Esophagus muscularis mucosa (tissue), 4 donors: ENCODE data around the gene GNB1. TPM values are rescaled to one million over a fixed set of nuclear protein-coding genes. Genes with fewer than 3 reads are reported as not detected.

ENCODE experiments used
- DNase-seq: peaks from one replicate; pipeline ENCODE4 v3.0.0-alpha.2; 2017; ENCODE audit errors: extremely low spot score
- H3K27ac ChIP-seq, 4 donors: fragments of 200-600 bp; sonication (generic); replicated peaks in 1 of 4; 1 replicate in 3 of 4; 2 replicates in 1 of 4; pipeline ENCODE4 v1.5.1; 2016 to 2019; ENCODE audit warnings: mild to moderate bottlenecking in 1 of 4
- H3K27me3 ChIP-seq, 4 donors: fragments of 200-600 bp; sonication (generic); one replicate each; pipeline versions ENCODE4 v1.5.1 to v1.6.0; 2016 to 2019
- H3K36me3 ChIP-seq, 4 donors: fragments of 200-600 bp; sonication (generic); one replicate each; pipeline ENCODE4 v1.5.1; 2016 to 2019
- H3K4me1 ChIP-seq, 4 donors: fragments of 200-600 bp; sonication (generic); one replicate each; pipeline ENCODE4 v1.5.1; 2016 to 2019
- H3K4me3 ChIP-seq, 4 donors: fragments of 200-600 bp; sonication (generic); 1 replicate in 2 of 4; 2 replicates in 2 of 4; pipeline ENCODE4 v1.5.1; 2016 to 2019; ENCODE audit warnings: mild to moderate bottlenecking in 4 of 4, moderate library complexity in 1 of 4
- H3K9me3 ChIP-seq, 4 donors: fragments of 200-600 bp; sonication (generic); 1 replicate in 3 of 4; 2 replicates in 1 of 4; pipeline ENCODE4 v1.5.1; 2016 to 2019
- CTCF ChIP-seq, 3 experiments: fragments of 200-600 bp in 2 of 3; fragments of 450-650 bp in 1 of 3; sonication (generic) in 2 of 3; IDR thresholded peaks; one replicate each; pipeline ENCODE4 v1.5.1; 2017 to 2019; ENCODE audit warnings: antibody characterized with exemption in 3 of 3, mild to moderate bottlenecking in 2 of 3, moderate library complexity in 1 of 3
- EP300 ChIP-seq: sonication (generic); formaldehyde crosslinking; IDR thresholded peaks from one replicate; pipeline ENCODE4 v1.6.1; 2017; ENCODE audit warnings: antibody characterized with exemption
- POLR2A ChIP-seq: fragments of 450-650 bp; IDR thresholded peaks from one replicate; pipeline ENCODE4 v1.6.1; 2017; ENCODE audit warnings: antibody characterized with exemption, moderate library complexity, mild to moderate bottlenecking, low read depth
- POLR2AphosphoS5 ChIP-seq, 2 donors: sonication (generic); formaldehyde crosslinking; IDR thresholded peaks; one replicate each; pipeline ENCODE4 v1.6.1; 2017; ENCODE audit warnings: antibody characterized with exemption in 2 of 2
- WGBS: methylation state at CpG from one replicate; pipeline ENCODE4 v1.1.5; 2018; 5-methylcytosine and 5-hydroxymethylcytosine counted together
- intact Hi-C: fragments of 100-400 bp; cut with DNase I; formaldehyde crosslinking; loops from one replicate; pipeline ENCODE4 v1.15.1; 2023
- total RNA-seq, 4 donors: library from RNA; depleted of rRNA; stranded (reverse); fragments of >200 nt; gene quantifications; one replicate each; pipeline versions ENCODE4 v1.1.0 to v1.2.1, GENCODE V29; 2016

Gene GNB1
- total RNA-seq, 4 donors from 2014 or later: 124 to 166 (median 161) TPM

GRCh38 chr1:1755852-1756251 lies 135.0 kb downstream of the GNB1 start:
- 92% methylated on average over 9 of the region's 15 CpGs for WGBS
- Histone ChIP-seq H3K9me3 (no peaks in the 10 kb centered on the region), H3K27me3 (no peaks in the 10 kb centered on the region), H3K4me1 (peaks cover 4 to 21% (median 18%) of the 10 kb centered on the region in 4 donors), H3K27ac (no peak overlapping the region), H3K4me3 (no peak overlapping the region), H3K36me3 (peaks cover 59 to 89% (median 86%) of the 10 kb centered on the region in 4 donors)
- TF ChIP-seq EP300 (no peak), POLR2AphosphoS5 (IDR thresholded peaks at IDR 0.05) (no peak), POLR2A (no peak), CTCF (IDR thresholded peaks at IDR 0.05) (no peak)
- intact Hi-C loops: no loop called here
- no peak for DNase-seq

GRCh38 chr1:1755426-1755825 lies 135.5 kb downstream of the GNB1 start:
- Histone ChIP-seq H3K4me3 (no peak overlapping the region), H3K27ac (no peak overlapping the region), H3K27me3 (no peaks in the 10 kb centered on the region), H3K36me3 (peaks cover 55 to 85% (median 82%) of the 10 kb centered on the region in 4 donors), H3K9me3 (no peaks in the 10 kb centered on the region), H3K4me1 (peaks cover 4 to 21% (median 18%) of the 10 kb centered on the region in 4 donors)
- intact Hi-C loops: no loop called here
- DNase-seq: no peak
- TF ChIP-seq POLR2AphosphoS5 (IDR thresholded peaks at IDR 0.05): no peak
- no peak for TF ChIP-seq CTCF (IDR thresholded peaks at IDR 0.05)
- TF ChIP-seq POLR2A: no peak
- no peak for TF ChIP-seq EP300
- 91% methylated on average over 12 of the region's 19 CpGs for WGBS

- no peaks in the 10 kb centered on the region for H3K9me3 ChIP-seq
- no peak overlapping the region for H3K27ac ChIP-seq
- no peak overlapping the region for H3K4me3 ChIP-seq
- no peaks in the 10 kb centered on the region for H3K27me3 ChIP-seq
- 90% methylated on average over 15 of the region's 49 CpGs for WGBS
- DNase-seq: no peak
- intact Hi-C loops: no loop called here
- TF ChIP-seq CTCF (IDR thresholded peaks at IDR 0.05) (no peak), POLR2A (no peak), POLR2AphosphoS5 (IDR thresholded peaks at IDR 0.05) (no peak), EP300 (no peak)
- peaks cover 0 to 16% (median 13%) of the 10 kb centered on the region in 4 donors for H3K4me1 ChIP-seq
- H3K36me3 ChIP-seq: peaks cover 46 to 73% (median 70%) of the 10 kb centered on the region in 4 donors
Measured at GRCh38 chr1:1754051-1754815, 136.7 kb downstream of the GNB1 start.

GRCh38 chr1:1753607-1754005 lies 137.3 kb downstream of the GNB1 start:
- WGBS: 91% methylated on average over 7 of the region's 16 CpGs
- TF ChIP-seq POLR2AphosphoS5 (IDR thresholded peaks at IDR 0.05): no peak
- TF ChIP-seq POLR2A: no peak
- no peak for TF ChIP-seq EP300
- TF ChIP-seq CTCF (IDR thresholded peaks at IDR 0.05): no peak
- H3K4me3 ChIP-seq: no peak overlapping the region
- no peaks in the 10 kb centered on the region for H3K9me3 ChIP-seq
- no peaks in the 10 kb centered on the region for H3K27me3 ChIP-seq
- H3K27ac ChIP-seq: no peak overlapping the region
- H3K4me1 ChIP-seq: peaks cover 0 to 10% (median 7%) of the 10 kb centered on the region in 4 donors
- intact Hi-C loops: no loop called here
- DNase-seq: no peak
- peaks cover 46 to 67% (median 63%) of the 10 kb centered on the region in 4 donors for H3K36me3 ChIP-seq
